ENCODE results near the gene CCDC149.

Gene CCDC149

DNA sequence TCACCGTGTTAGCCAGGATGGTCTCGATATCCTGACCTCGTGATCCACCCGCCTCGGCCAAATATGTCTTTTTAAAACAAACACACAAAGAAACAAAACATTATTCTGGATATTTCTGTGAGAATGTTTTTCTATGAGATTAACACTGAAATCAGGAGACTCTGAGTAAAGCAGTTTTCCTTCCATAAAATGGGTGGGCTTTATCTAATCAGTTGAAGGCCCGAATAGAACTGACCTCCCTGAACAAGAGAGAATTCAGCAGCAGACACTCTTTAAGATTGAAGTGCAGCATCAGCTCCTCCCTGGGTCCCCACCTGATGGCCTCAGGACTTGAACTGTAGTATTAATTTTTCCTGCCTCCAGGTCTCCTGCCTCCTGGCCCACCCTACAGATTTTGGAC lies 139.9 kb downstream of the CCDC149 start:
- Histone ChIP-seq H3K79me2 (ENCODE audit: low read length) (no peaks in the 10 kb centered on the region), H3K9ac (ENCODE audit: low read length) (no peak overlapping the region), H3K36me3 (replicated peaks; ENCODE audit: low read depth, low read length) (no peaks in the 10 kb centered on the region), H4K20me1 (ENCODE audit: insufficient read depth, low read length) (no peaks in the 10 kb centered on the region), H3K9me3 (ENCODE audit: insufficient read depth, low read length) (no peaks in the 10 kb centered on the region), H3K27ac (ENCODE audit: low read length) (no peak overlapping the region), H3K27me3 (ENCODE audit: low read depth, low read length) (0 out of 2 replicates have a peak, but pooled peaks cover 4% of the 10 kb centered on the region), H3K4me3 (ENCODE audit: low read length) (no peak overlapping the region), H2AFZ (ENCODE audit: low read depth, low read length) (no peak overlapping the region), H3K4me1 (ENCODE audit: low read length) (peaks cover 7% of the 10 kb centered on the region), H3K4me2 (ENCODE audit: low read length) (no peak overlapping the region)
- TF ChIP-seq, protein P1, sequence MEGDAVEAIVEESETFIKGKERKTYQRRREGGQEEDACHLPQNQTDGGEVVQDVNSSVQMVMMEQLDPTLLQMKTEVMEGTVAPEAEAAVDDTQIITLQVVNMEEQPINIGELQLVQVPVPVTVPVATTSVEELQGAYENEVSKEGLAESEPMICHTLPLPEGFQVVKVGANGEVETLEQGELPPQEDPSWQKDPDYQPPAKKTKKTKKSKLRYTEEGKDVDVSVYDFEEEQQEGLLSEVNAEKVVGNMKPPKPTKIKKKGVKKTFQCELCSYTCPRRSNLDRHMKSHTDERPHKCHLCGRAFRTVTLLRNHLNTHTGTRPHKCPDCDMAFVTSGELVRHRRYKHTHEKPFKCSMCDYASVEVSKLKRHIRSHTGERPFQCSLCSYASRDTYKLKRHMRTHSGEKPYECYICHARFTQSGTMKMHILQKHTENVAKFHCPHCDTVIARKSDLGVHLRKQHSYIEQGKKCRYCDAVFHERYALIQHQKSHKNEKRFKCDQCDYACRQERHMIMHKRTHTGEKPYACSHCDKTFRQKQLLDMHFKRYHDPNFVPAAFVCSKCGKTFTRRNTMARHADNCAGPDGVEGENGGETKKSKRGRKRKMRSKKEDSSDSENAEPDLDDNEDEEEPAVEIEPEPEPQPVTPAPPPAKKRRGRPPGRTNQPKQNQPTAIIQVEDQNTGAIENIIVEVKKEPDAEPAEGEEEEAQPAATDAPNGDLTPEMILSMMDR (IDR thresholded peaks at IDR 0.05; ENCODE audit: low read depth, low read length) = no peak
- no peak for TF ChIP-seq EZH2phosphoT487 (IDR thresholded peaks at IDR 0.05; ENCODE audit: low read depth)

DNA sequence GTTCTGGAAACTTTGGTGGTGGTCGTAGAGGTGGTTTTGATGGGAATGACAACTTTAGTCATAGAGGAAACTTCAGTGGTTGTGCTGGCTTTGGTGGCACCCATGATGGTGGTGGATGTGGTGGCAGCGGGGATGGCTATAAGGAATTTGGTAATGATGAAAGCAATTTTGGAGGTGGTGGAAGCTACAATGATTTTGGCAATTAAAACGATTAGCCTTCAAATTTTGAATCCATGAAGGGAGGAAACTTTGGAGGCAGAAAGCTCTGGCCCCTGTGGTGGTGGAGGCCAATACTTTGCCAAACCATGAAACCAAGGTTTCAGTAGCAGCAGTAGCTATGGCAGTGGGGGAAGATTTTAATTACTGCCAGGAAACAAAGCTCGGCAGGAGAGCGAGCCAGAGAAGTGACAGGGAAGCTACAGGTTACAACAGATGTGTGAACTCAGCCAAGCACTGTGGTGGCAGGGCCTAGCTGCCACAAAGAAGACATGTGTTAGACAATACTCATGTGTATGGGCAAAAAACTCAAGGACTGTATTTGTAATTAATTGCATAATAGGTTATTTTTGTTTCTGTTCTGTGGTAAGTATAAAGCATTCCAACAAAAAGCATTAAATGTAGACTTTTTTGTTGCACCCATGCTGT lies 140.7 kb downstream of the CCDC149 start:
- TF ChIP-seq, protein P1 (IDR thresholded peaks at IDR 0.05; ENCODE audit: low read depth, low read length) = no peak
- TF ChIP-seq EZH2phosphoT487 (IDR thresholded peaks at IDR 0.05; ENCODE audit: low read depth) = no peak
- no peaks in the 10 kb centered on the region for H3K36me3 ChIP-seq (replicated peaks; ENCODE audit: low read depth, low read length)
- no peak overlapping the region for H3K4me2 ChIP-seq (ENCODE audit: low read length)
- no peaks in the 10 kb centered on the region for H4K20me1 ChIP-seq (ENCODE audit: insufficient read depth, low read length)
- H3K79me2 ChIP-seq (ENCODE audit: low read length) = no peaks in the 10 kb centered on the region
- H3K4me3 ChIP-seq (ENCODE audit: low read length) = no peak overlapping the region
- H3K9me3 ChIP-seq (ENCODE audit: insufficient read depth, low read length) = no peaks in the 10 kb centered on the region
- 0 out of 2 replicates have a peak, but pooled peaks cover 4% of the 10 kb centered on the region for H3K27me3 ChIP-seq (ENCODE audit: low read depth, low read length)
- no peak overlapping the region for H2AFZ ChIP-seq (ENCODE audit: low read depth, low read length)
- H3K9ac ChIP-seq (ENCODE audit: low read length) = no peak overlapping the region
- H3K4me1 ChIP-seq (ENCODE audit: low read length) = peaks cover 7% of the 10 kb centered on the region
- H3K27ac ChIP-seq (ENCODE audit: low read length) = no peak overlapping the region

DNA sequence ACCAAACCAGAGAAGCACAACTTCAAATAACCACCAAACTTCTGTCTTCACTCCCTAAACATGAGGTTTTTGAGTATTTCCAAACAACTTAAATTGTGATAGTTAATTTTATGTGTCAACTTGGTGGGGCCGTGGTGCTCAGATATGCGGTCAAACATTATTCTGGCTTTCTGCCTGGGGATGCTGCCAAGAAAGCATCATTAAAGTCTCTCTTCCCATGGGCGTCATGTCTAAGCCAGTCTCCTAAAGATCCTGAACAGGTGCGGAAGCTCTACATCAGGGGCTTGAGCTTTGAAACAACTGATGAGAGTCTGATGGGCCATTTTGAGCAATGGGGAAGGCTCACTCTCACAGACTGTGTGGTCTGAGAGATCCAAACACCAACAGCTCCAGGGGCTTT lies 141.6 kb downstream of the CCDC149 start:
- Histone ChIP-seq H3K4me3 (ENCODE audit: low read length) (no peak overlapping the region), H3K27ac (ENCODE audit: low read length) (no peak overlapping the region), H3K4me2 (ENCODE audit: low read length) (no peak overlapping the region), H3K4me1 (ENCODE audit: low read length) (peaks cover 7% of the 10 kb centered on the region), H4K20me1 (ENCODE audit: insufficient read depth, low read length) (no peaks in the 10 kb centered on the region), H3K9me3 (ENCODE audit: insufficient read depth, low read length) (no peaks in the 10 kb centered on the region), H2AFZ (ENCODE audit: low read depth, low read length) (no peak overlapping the region), H3K27me3 (ENCODE audit: low read depth, low read length) (0 out of 2 replicates have a peak, but pooled peaks cover 4% of the 10 kb centered on the region), H3K9ac (ENCODE audit: low read length) (no peak overlapping the region), H3K79me2 (ENCODE audit: low read length) (no peaks in the 10 kb centered on the region), H3K36me3 (replicated peaks; ENCODE audit: low read depth, low read length) (no peaks in the 10 kb centered on the region)
- no peak for TF ChIP-seq EZH2phosphoT487 (IDR thresholded peaks at IDR 0.05; ENCODE audit: low read depth)
- TF ChIP-seq, protein P1 (IDR thresholded peaks at IDR 0.05; ENCODE audit: low read depth, low read length) = no peak

DNA sequence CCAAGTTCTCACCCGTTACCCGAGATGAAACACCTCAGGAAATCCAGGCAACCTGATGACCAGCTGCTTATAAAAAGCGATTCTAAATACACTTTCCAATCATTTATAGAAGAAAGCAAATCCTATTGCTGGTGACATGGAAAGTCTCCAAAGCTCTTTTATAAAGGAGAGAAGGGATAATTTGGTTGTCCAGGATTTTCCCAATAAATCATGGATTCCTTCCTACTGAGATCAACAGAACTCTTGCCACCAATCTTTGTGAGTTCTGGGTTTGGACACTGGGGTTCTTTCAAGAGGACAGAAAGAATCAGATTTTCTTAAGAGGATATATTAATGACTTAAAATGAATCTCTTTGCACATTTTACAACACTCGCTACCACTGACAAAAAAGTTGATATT lies 142.2 kb downstream of the CCDC149 start:
- Histone ChIP-seq H2AFZ (ENCODE audit: low read depth, low read length) (no peak overlapping the region), H3K4me2 (ENCODE audit: low read length) (no peak overlapping the region), H3K9me3 (ENCODE audit: insufficient read depth, low read length) (no peaks in the 10 kb centered on the region), H3K36me3 (replicated peaks; ENCODE audit: low read depth, low read length) (no peaks in the 10 kb centered on the region), H3K9ac (ENCODE audit: low read length) (no peak overlapping the region), H3K27ac (ENCODE audit: low read length) (no peak overlapping the region), H3K79me2 (ENCODE audit: low read length) (no peaks in the 10 kb centered on the region), H3K4me3 (ENCODE audit: low read length) (no peak overlapping the region), H3K27me3 (ENCODE audit: low read depth, low read length) (0 out of 2 replicates have a peak, but pooled peaks cover 4% of the 10 kb centered on the region), H4K20me1 (ENCODE audit: insufficient read depth, low read length) (no peaks in the 10 kb centered on the region), H3K4me1 (ENCODE audit: low read length) (peaks cover 7% of the 10 kb centered on the region)
- TF ChIP-seq, protein P1 (IDR thresholded peaks at IDR 0.05; ENCODE audit: low read depth, low read length) = no peak
- TF ChIP-seq EZH2phosphoT487 (IDR thresholded peaks at IDR 0.05; ENCODE audit: low read depth) = no peak
